ENCODE results near the gene OPA1. TPM values are rescaled to one million over a fixed set of nuclear protein-coding genes. Genes with fewer than 3 reads are reported as not detected.

OPA1 gene
- total and polyA plus RNA-seq, 5 donors = 30.4 to 91.0 (median 79.2) TPM

DNA sequence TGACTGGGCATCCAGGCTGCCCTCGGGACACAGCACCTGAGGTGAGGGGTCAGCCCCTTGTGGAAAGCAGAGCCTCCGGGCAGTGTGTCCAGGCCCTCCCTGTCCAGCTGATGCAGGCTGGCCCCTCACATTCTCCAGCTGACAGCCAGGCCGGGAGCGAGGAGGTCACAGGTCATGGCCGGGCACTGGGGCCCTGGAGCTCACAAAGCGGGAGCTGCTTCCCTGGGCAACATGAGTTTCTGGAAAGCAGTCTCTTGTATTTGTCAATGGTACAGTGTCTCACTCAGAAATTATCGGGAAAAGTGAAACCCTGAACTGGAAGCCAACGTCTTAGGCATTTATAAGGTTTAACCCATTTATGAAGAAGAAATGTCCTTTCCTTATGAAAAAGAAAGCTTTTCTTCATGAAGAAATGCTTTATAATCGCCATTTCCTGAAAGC, 118.5 kb downstream of the OPA1 start:
- no peaks in the 10 kb centered on the region for H3K4me1 ChIP-seq (ENCODE audit: control insufficient read depth, insufficient read depth, low read length)
- peaks cover 3% of the 10 kb centered on the region for H3K9me3 ChIP-seq (ENCODE audit: control insufficient read depth, low read length)
- DNase-seq (no peak), ATAC-seq (peak in 1 of 2 donors; percentile 11)
- WGBS = 68% methylated on average over 9 of the region's 9 CpGs
- intact Hi-C loops (cut with DNase I) = no loop called here
- no peak overlapping the region for H3K4me3 ChIP-seq (ENCODE audit: low read length)
- no peaks in the 10 kb centered on the region for H3K27me3 ChIP-seq (ENCODE audit: control insufficient read depth, insufficient read depth)
- no peak overlapping the region for H3K27ac ChIP-seq (ENCODE audit: low read length)

DNA sequence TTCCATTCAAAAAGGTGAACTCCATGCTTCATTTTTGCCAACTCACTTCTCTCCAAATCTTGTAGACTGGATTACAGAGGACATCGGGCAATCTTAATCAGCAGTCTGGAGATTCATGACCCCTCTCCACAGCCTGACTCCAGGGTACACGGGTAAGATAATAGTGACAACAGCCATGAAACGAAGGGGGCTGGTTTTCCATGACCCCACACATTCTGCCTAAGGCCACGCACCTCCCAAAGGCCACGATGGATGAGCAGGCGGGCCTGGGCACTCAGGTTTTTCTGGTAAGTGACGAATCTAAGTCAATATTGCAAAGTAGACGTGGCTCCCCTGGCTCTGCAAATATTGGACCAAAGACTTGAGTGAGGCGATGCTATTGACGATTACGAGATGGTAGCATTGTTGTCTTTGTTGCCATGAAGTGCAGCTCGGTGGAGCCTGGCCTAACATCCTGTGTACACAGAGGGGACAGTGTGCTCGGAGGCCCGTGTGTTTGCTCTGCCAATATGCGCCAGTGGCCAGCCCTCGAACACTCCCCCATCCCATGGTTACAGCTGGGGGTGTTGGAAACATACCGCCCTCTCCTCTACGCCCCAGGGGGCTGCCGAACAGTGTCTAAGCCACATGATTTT, 119.1 kb downstream of the OPA1 start:
- 87% methylated on average over 19 of the region's 19 CpGs for WGBS
- ATAC-seq = no peak
- H3K27me3 ChIP-seq (ENCODE audit: control insufficient read depth, insufficient read depth) = no peaks in the 10 kb centered on the region
- H3K27ac ChIP-seq (ENCODE audit: low read length) = no peak overlapping the region
- H3K9me3 ChIP-seq (ENCODE audit: control insufficient read depth, low read length) = peaks cover 3% of the 10 kb centered on the region
- DNase-seq = no peak
- intact Hi-C loops (cut with DNase I) = no loop called here
- no peak overlapping the region for H3K4me3 ChIP-seq (ENCODE audit: low read length)
- no peaks in the 10 kb centered on the region for H3K4me1 ChIP-seq (ENCODE audit: control insufficient read depth, insufficient read depth, low read length)

DNA sequence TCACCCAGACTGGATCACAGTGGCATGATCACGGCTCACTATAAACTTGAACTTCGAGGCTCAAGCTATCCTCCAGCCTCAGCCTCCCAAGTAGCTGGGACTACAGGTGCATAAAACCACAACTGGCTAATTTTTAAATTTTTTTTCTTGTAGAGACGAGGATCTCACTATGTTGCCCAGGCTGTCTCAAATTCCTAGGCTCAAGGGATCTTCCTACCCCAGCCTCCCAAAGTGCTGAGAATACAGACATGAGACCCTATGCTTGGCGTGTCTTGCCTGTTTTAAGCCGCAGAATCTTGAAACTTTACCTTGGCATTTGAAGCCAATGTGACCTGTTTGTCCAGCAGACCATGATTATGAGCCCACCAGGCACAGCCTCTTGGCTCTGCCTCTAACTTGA, 119.9 kb downstream of the OPA1 start:
- intact Hi-C loops (cut with DNase I) = no loop called here
- no peak overlapping the region for H3K4me3 ChIP-seq (ENCODE audit: low read length)
- H3K27ac ChIP-seq (ENCODE audit: low read length) = no peak overlapping the region
- WGBS = 98% methylated on average over 5 of the region's 5 CpGs
- H3K27me3 ChIP-seq (ENCODE audit: control insufficient read depth, insufficient read depth) = no peaks in the 10 kb centered on the region
- DNase-seq (no peak), ATAC-seq (no peak)
- H3K9me3 ChIP-seq (ENCODE audit: control insufficient read depth, low read length) = peaks cover 3% of the 10 kb centered on the region
- no peaks in the 10 kb centered on the region for H3K4me1 ChIP-seq (ENCODE audit: control insufficient read depth, insufficient read depth, low read length)

DNA sequence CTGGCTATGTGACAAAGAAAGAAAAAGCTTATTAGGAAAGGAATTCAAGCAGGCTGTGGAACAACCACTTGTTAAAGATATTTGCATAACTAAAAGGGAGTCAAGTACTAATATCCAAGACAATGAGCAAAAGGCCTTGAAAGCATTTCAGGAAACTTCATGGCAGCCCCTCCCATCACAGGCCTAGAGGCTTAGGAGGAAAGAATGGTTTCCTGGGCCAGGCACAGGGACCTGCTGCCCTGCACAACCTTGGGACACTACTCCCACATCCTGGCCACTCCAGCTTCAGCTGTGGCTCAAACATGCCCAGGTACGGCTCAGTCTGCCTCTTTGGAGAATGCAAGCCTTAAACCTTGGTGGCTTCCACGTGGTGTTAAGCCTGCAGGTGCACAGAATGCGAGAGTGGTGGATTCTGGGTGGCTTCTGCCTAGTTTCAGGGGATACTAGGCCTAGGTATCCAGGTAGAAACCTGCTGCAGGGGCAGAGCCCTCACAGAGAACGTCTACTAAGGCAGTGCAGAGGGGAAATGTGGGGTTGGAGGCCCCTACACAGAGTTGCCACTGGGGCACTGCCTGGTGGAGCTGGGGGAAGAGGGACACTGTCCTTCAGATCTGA, 121.6 kb downstream of the OPA1 start:
- DNase-seq (no peak), ATAC-seq (no peak)
- Histone ChIP-seq H3K4me1 (ENCODE audit: control insufficient read depth, insufficient read depth, low read length) (no peaks in the 10 kb centered on the region), H3K27me3 (ENCODE audit: control insufficient read depth, insufficient read depth) (no peaks in the 10 kb centered on the region), H3K9me3 (ENCODE audit: control insufficient read depth, low read length) (peaks cover 3% of the 10 kb centered on the region), H3K4me3 (ENCODE audit: low read length) (no peak overlapping the region), H3K27ac (ENCODE audit: low read length) (no peak overlapping the region)
- intact Hi-C loops (cut with DNase I) = no loop called here
- WGBS = 70% methylated on average over 4 of the region's 4 CpGs

DNA sequence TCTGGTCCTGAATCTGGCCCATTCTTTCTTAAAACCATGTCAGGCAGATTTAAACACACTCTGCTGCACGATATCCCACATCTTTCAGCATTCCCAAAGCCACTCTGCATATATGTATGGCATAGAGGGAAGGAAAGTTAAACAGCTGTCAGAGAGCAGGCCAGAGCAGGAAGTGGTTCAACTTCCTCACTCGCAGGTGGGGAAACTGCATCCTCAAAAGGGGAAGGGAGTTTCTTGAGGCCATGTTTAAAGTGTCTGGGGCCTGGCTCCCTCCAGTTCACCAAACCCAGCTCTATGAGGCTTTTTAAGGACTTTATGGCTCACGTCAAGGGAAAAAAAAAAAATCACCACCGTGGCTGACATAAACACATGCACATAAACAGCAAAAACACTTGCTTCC, 123.1 kb downstream of the OPA1 start:
- Histone ChIP-seq H3K27me3 (ENCODE audit: control insufficient read depth, insufficient read depth) (no peaks in the 10 kb centered on the region), H3K4me1 (ENCODE audit: control insufficient read depth, insufficient read depth, low read length) (no peaks in the 10 kb centered on the region), H3K9me3 (ENCODE audit: control insufficient read depth, low read length) (peaks cover 3% of the 10 kb centered on the region), H3K4me3 (ENCODE audit: low read length) (no peak overlapping the region), H3K27ac (ENCODE audit: low read length) (no peak overlapping the region)
- DNase-seq (no peak), ATAC-seq (no peak)
- intact Hi-C loops (cut with DNase I) = no loop called here
- WGBS = 67% methylated on average over 4 of the region's 4 CpGs

DNA sequence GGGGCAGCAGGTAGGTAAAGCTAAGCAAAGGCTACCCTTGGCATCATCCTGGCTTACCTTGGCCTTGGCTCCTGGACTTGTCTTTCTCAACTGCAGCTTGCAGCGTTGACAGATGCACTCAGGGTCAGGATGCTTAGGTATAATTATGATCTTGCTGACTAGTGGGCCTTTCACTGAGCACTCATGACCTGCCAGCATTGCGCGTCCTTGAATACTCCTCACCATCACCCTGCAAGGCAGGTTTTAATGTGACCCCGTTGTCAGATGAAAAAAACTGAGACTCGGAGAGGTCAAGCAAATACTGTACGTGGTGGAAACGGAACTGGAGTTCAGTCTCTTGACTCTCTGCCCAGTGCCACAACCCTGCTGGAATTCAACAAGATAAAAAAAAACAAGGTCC, 126.7 kb downstream of the OPA1 start:
- H3K27me3 ChIP-seq (ENCODE audit: control insufficient read depth, insufficient read depth) = no peaks in the 10 kb centered on the region
- no peak for ATAC-seq
- WGBS = 65% methylated on average over 7 of the region's 7 CpGs
- H3K9me3 ChIP-seq (ENCODE audit: control insufficient read depth, low read length) = peaks cover 1% of the 10 kb centered on the region
- no peak overlapping the region for H3K27ac ChIP-seq (ENCODE audit: low read length)
- H3K4me3 ChIP-seq (ENCODE audit: low read length) = no peak overlapping the region
- DNase-seq = no peak
- H3K4me1 ChIP-seq (ENCODE audit: control insufficient read depth, insufficient read depth, low read length) = no peaks in the 10 kb centered on the region
- intact Hi-C loops (cut with DNase I) = no loop called here

DNA sequence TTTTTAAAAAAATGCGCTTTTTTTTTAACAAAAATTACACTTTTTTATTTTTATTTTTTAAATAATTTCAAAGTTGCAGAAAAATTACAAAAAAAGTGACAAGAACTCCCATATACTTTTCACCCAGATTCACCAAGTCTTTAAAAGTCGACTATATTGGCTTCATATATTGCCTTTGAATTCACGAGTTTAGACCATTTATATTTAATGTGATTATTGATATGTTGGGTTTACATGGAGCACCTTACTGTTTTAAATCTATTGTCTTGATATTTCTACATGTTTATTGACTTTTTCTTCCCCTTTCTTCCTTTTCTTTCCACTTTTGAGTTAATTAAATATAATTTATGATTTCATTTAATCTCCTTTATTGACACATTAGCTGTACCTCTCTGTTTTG, 127.2 kb downstream of the OPA1 start:
- ATAC-seq (no peak), DNase-seq (no peak)
- no peak overlapping the region for H3K4me3 ChIP-seq (ENCODE audit: low read length)
- no peaks in the 10 kb centered on the region for H3K27me3 ChIP-seq (ENCODE audit: control insufficient read depth, insufficient read depth)
- intact Hi-C loops (cut with DNase I) = no loop called here
- no peak overlapping the region for H3K27ac ChIP-seq (ENCODE audit: low read length)
- WGBS = 96% methylated on average over 3 of the region's 3 CpGs
- H3K4me1 ChIP-seq (ENCODE audit: control insufficient read depth, insufficient read depth, low read length) = no peaks in the 10 kb centered on the region
- H3K9me3 ChIP-seq (ENCODE audit: control insufficient read depth, low read length) = no peaks in the 10 kb centered on the region

DNA sequence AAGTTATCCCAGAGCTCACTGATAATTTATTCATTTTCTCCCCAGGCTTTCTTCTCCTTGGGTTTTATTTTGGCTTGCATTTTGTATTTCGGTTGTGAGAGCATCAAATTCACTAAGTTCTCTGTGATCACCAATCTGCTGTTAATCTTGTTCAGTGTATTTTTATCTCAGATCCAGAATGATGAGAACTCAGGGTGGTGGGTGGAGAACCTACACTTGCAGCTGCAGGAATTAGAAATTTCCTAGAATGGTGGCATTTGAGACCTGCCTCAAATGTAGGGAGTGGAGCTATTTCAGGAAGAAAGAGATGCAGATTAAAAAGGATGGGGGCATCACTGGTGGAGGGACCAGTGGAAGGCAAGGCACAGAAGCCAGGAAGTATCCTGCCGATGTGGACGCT, 129.6 kb downstream of the OPA1 start:
- Histone ChIP-seq H3K4me1 (ENCODE audit: control insufficient read depth, insufficient read depth, low read length) (no peaks in the 10 kb centered on the region), H3K9me3 (ENCODE audit: control insufficient read depth, low read length) (no peaks in the 10 kb centered on the region), H3K27ac (ENCODE audit: low read length) (no peak overlapping the region), H3K4me3 (ENCODE audit: low read length) (no peak overlapping the region), H3K27me3 (ENCODE audit: control insufficient read depth, insufficient read depth) (no peaks in the 10 kb centered on the region)
- DNase-seq = no peak
- 84% methylated on average over 3 of the region's 3 CpGs for WGBS
- intact Hi-C loops (cut with DNase I) = no loop called here
- no peak for ATAC-seq

DNA sequence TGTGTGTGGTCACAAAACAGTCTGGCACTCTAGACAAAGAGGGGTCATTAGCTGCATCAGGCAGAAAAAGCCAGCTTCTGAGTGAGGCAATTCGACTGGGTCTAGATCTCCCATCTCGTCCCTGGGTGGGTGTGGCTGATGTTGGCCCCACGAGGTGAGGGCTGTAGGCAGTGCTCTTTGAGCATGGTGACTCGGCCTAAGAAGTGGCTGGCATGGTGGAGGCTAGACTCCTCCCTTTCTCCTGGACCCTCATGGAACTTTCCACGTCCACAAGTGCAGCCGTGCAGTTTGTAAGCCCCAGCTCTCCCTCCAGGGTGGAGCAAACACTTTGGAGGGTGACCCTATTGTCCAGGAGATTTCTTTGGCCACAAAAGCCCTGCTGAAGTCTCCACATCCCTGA, 134.1 kb downstream of the OPA1 start:
- Histone ChIP-seq H3K27ac (ENCODE audit: low read length) (no peak overlapping the region), H3K9me3 (ENCODE audit: control insufficient read depth, low read length) (no peaks in the 10 kb centered on the region), H3K4me1 (ENCODE audit: control insufficient read depth, insufficient read depth, low read length) (no peaks in the 10 kb centered on the region), H3K27me3 (ENCODE audit: control insufficient read depth, insufficient read depth) (no peaks in the 10 kb centered on the region), H3K4me3 (ENCODE audit: low read length) (no peak overlapping the region)
- DNase-seq (no peak), ATAC-seq (no peak)
- intact Hi-C loops (cut with DNase I) = no loop called here
- 70% methylated on average over 6 of the region's 6 CpGs for WGBS

DNA sequence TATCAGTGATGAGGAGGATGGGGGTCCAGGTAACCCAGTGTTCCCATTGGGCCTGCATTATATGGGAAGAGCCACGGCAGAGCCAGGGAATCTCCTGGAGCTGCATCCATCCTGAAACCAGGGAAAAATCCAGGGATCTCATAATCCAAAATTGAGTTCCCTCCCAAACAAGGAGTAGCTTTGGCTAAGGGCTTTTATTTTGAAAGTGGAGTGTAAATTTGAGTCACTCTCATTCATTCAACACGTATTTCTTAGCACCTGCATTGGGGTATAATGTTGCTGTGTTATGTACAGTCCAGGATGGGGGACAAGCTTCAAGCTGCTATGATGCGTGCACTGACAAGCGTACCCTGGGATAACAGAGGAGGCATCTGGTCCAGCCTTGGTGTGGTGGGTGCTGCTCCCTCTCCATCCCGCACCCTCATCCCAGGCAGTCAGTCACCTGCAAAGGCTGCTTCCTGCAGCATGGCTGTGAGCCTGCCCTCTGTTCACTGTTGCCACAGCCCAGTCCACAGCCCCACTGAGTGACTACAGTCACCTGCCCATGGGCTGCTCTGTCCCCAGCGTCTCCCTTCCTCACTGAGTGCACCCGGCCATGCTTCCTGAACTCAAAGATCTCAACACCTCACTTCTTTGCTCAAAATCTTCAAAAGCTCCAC, 135.6 kb downstream of the OPA1 start:
- no peak overlapping the region for H3K27ac ChIP-seq (ENCODE audit: low read length)
- H3K9me3 ChIP-seq (ENCODE audit: control insufficient read depth, low read length) = no peaks in the 10 kb centered on the region
- intact Hi-C loops (cut with DNase I) = no loop called here
- 89% methylated on average over 7 of the region's 7 CpGs for WGBS
- H3K4me3 ChIP-seq (ENCODE audit: low read length) = no peak overlapping the region
- ATAC-seq = peak in 1 of 2 donors; percentile 11
- H3K4me1 ChIP-seq (ENCODE audit: control insufficient read depth, insufficient read depth, low read length) = no peaks in the 10 kb centered on the region
- no peaks in the 10 kb centered on the region for H3K27me3 ChIP-seq (ENCODE audit: control insufficient read depth, insufficient read depth)
- DNase-seq = no peak

DNA sequence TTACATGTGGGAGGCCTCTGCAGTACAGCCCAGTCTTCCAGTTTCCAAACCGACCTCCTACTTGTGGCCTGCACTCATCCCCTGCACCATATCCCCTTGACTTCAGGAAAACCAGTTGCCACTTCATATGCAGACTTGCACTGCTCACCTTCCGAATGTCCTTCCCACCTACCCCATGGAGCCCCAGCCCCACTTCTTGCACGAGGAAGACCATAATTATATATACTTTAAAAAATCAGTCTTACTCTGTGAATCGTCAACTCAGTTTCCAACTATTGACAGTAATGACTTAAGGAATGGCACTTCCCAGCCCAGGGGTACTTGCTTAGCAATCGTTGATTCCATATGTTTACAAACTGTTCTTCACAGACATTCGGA, 136.1 kb downstream of the OPA1 start:
- Histone ChIP-seq H3K27me3 (ENCODE audit: control insufficient read depth, insufficient read depth) (no peaks in the 10 kb centered on the region), H3K4me3 (ENCODE audit: low read length) (no peak overlapping the region), H3K4me1 (ENCODE audit: control insufficient read depth, insufficient read depth, low read length) (no peaks in the 10 kb centered on the region), H3K27ac (ENCODE audit: low read length) (no peak overlapping the region), H3K9me3 (ENCODE audit: control insufficient read depth, low read length) (no peaks in the 10 kb centered on the region)
- intact Hi-C loops (cut with DNase I) = no loop called here
- 82% methylated on average over 6 of the region's 6 CpGs for WGBS
- no peak for DNase-seq
- no peak for ATAC-seq
